Measurements from ENCODE around the gene BRD9. TPM values are rescaled to one million over a fixed set of nuclear protein-coding genes. Genes with fewer than 3 reads are reported as not detected.
A peak's percentile ranks its signal among the peaks of the same experiment; 100 is the strongest.

The BRD9 gene
- polyA plus RNA-seq, 1 donor (not counting 4 experiments of a cell fraction or from before 2014, with no cell fraction given): 10.1 TPM

- dilution Hi-C loops (cut with MboI; ENCODE audit: extremely low pct_ligation_motif_present, low sequenced_read_pairs): no loop called here
- peak; percentile 100 for DNase-seq (ENCODE audit: low read depth, low spot score)
- peak overlapping the region; percentile 77 for H3K9ac ChIP-seq (ENCODE audit: control insufficient read depth, extremely low read depth, insufficient read depth, low read length)
- no peaks in the 10 kb centered on the region for H3K9me3 ChIP-seq (ENCODE audit: control insufficient read depth, low read depth, low read length)
- peaks cover 23% of the 10 kb centered on the region for H3K4me1 ChIP-seq (ENCODE audit: control insufficient read depth, extremely low read depth, insufficient read depth, low read length)
- H3K4me3 ChIP-seq (ENCODE audit: control insufficient read depth in 2 of 3, extremely low read depth in 1 of 3, insufficient read depth in 2 of 3, low read depth in 1 of 3, low read length in 3 of 3): peak overlapping the region in 1 of 3 experiments; percentile 0
- H3K9me1 ChIP-seq (ENCODE audit: control insufficient read depth, extremely low read depth, insufficient read depth, low read length): no peaks in the 10 kb centered on the region
- peaks cover 1 to 35% of the 10 kb centered on the region in 2 experiments for H3K36me3 ChIP-seq (ENCODE audit: control insufficient read depth in 2 of 2, extremely low read depth in 1 of 2, insufficient read depth in 2 of 2, low read length in 2 of 2)
- H3K27me3 ChIP-seq (ENCODE audit: control insufficient read depth, extremely low read depth, insufficient read depth, low read length): no peaks in the 10 kb centered on the region
- H3K4me2 ChIP-seq (ENCODE audit: control insufficient read depth, extremely low read depth, insufficient read depth, low read depth, low read length): peak overlapping the region; percentile 59
- H4K20me1 ChIP-seq (ENCODE audit: control insufficient read depth, extremely low read depth, insufficient read depth, low read length): peaks cover 3% of the 10 kb centered on the region
- TF ChIP-seq, protein P1, sequence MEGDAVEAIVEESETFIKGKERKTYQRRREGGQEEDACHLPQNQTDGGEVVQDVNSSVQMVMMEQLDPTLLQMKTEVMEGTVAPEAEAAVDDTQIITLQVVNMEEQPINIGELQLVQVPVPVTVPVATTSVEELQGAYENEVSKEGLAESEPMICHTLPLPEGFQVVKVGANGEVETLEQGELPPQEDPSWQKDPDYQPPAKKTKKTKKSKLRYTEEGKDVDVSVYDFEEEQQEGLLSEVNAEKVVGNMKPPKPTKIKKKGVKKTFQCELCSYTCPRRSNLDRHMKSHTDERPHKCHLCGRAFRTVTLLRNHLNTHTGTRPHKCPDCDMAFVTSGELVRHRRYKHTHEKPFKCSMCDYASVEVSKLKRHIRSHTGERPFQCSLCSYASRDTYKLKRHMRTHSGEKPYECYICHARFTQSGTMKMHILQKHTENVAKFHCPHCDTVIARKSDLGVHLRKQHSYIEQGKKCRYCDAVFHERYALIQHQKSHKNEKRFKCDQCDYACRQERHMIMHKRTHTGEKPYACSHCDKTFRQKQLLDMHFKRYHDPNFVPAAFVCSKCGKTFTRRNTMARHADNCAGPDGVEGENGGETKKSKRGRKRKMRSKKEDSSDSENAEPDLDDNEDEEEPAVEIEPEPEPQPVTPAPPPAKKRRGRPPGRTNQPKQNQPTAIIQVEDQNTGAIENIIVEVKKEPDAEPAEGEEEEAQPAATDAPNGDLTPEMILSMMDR (optimal IDR thresholded peaks at IDR 0.05 in 1 of 3, IDR thresholded peaks at IDR 0.05 in 1 of 3, conservative IDR thresholded peaks at IDR 0.05 in 1 of 3; ENCODE audit: extremely low read depth in 1 of 3, insufficient read depth in 2 of 3, low read length in 3 of 3): peak in 2 of 3 experiments; percentile 51 to 75
- no peak for TF ChIP-seq EZH2 (IDR thresholded peaks at IDR 0.05; ENCODE audit: low read length)
- peak; percentile 92 for FAIRE-seq
- H2AFZ ChIP-seq (ENCODE audit: control insufficient read depth, low read length): no peak overlapping the region
- H3K79me2 ChIP-seq (ENCODE audit: control insufficient read depth, insufficient read depth, low read length): no peaks in the 10 kb centered on the region
- peak overlapping the region; percentile 93 for H3K27ac ChIP-seq (ENCODE audit: control insufficient read depth, insufficient read depth, low read length)
These were observed 19.9 kb upstream of the BRD9 start for GRCh38 chr5:912280-913091.

DNA sequence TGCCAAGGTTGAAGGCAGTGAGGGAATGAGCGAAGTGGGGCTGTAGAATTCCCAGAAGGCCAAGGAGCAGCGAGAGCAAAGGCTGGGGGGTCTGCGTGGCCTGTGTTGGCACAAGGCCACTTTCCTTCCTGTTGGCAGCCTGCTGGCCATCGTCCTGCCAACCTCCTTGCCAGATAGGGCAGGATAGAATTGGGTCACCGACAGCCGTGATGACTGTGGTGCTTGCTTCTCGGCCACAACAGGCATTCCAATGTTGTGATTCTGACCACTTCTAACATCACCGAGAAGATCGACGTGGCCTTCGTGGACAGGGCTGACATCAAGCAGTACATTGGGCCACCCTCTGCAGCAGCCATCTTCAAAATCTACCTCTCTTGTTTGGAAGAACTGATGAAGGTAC, 19.0 kb upstream of the BRD9 start:
- Histone ChIP-seq H3K9me3 (ENCODE audit: control insufficient read depth, low read depth, low read length) (no peaks in the 10 kb centered on the region), H2AFZ (ENCODE audit: control insufficient read depth, low read length) (no peak overlapping the region), H3K4me1 (ENCODE audit: control insufficient read depth, extremely low read depth, insufficient read depth, low read length) (peaks cover 23% of the 10 kb centered on the region), H3K27ac (ENCODE audit: control insufficient read depth, insufficient read depth, low read length) (peak overlapping the region; percentile 93), H4K20me1 (ENCODE audit: control insufficient read depth, extremely low read depth, insufficient read depth, low read length) (peaks cover 3% of the 10 kb centered on the region), H3K79me2 (ENCODE audit: control insufficient read depth, insufficient read depth, low read length) (no peaks in the 10 kb centered on the region), H3K4me3 (ENCODE audit: control insufficient read depth in 2 of 3, extremely low read depth in 1 of 3, insufficient read depth in 2 of 3, low read depth in 1 of 3, low read length in 3 of 3) (no peak overlapping the region), H3K27me3 (ENCODE audit: control insufficient read depth, extremely low read depth, insufficient read depth, low read length) (no peaks in the 10 kb centered on the region), H3K36me3 (ENCODE audit: control insufficient read depth in 2 of 2, extremely low read depth in 1 of 2, insufficient read depth in 2 of 2, low read length in 2 of 2) (peaks cover 3 to 35% of the 10 kb centered on the region in 2 experiments), H3K9ac (ENCODE audit: control insufficient read depth, extremely low read depth, insufficient read depth, low read length) (peak overlapping the region; percentile 71), H3K4me2 (ENCODE audit: control insufficient read depth, extremely low read depth, insufficient read depth, low read depth, low read length) (no peak overlapping the region), H3K9me1 (ENCODE audit: control insufficient read depth, extremely low read depth, insufficient read depth, low read length) (no peaks in the 10 kb centered on the region)
- FAIRE-seq (no peak), DNase-seq (ENCODE audit: low read depth, low spot score) (peak; percentile 41)
- dilution Hi-C loops (cut with MboI; ENCODE audit: extremely low pct_ligation_motif_present, low sequenced_read_pairs): no loop called here
- no peak for TF ChIP-seq EZH2 (IDR thresholded peaks at IDR 0.05; ENCODE audit: low read length)
- TF ChIP-seq, protein P1 (optimal IDR thresholded peaks at IDR 0.05 in 1 of 3, IDR thresholded peaks at IDR 0.05 in 1 of 3, conservative IDR thresholded peaks at IDR 0.05 in 1 of 3; ENCODE audit: extremely low read depth in 1 of 3, insufficient read depth in 2 of 3, low read length in 3 of 3): no peak
